Esophagus squamous epithelium (tissue), 4 donors: ENCODE measurements around the gene EVPL.

Experiments
- CTCF ChIP-seq, 6 experiments: fragments of 450-650 bp in 4 of 6; fragments of 200-600 bp in 2 of 6; sonication (generic) in 2 of 6; IDR thresholded peaks; one replicate each; pipeline ENCODE4 v1.5.1; 2016 to 2019; ENCODE audit warnings: antibody characterized with exemption in 6 of 6, mild to moderate bottlenecking in 4 of 6, moderate library complexity in 4 of 6
- POLR2A ChIP-seq, 4 donors: fragments of 450-650 bp; IDR thresholded peaks; one replicate each; pipeline ENCODE4 v1.6.1; 2017; ENCODE audit warnings: antibody characterized with exemption in 4 of 4, mild to moderate bottlenecking in 4 of 4, moderate library complexity in 3 of 4

- no peak for TF ChIP-seq CTCF (IDR thresholded peaks at IDR 0.05)
- no peak for TF ChIP-seq POLR2A (IDR thresholded peaks at IDR 0.05)
Observed at GRCh38 chr17:76071531-76072147, 44.5 kb upstream of the EVPL start.
